AG09309 (cell line): Measurements from ENCODE around the gene RPAP3.
"Not testable (repeated sequence)": the region's sequence is repeated elsewhere in the genome, so short reads cannot be mapped to it uniquely, and the experiment has no call there.

ENCODE experiments used
- DNase-seq: peaks from one replicate; pipeline ENCODE4 v3.0.0-alpha.2; 2010; ENCODE audit warnings: low read depth
- H3K4me3 ChIP-seq: 2 replicates; pipeline ENCODE4 v1.5.1; 2011; ENCODE audit warnings: mild to moderate bottlenecking, low read depth, low read length, moderate library complexity; ENCODE audit not compliant: control insufficient read depth
- TF ChIP-seq, protein P1 (sequence below): IDR thresholded peaks from 2 replicates; pipeline ENCODE4 v1.5.1; 2011; ENCODE audit warnings: mild to moderate bottlenecking, low read depth, low read length, inconsistent platforms; ENCODE audit not compliant: insufficient read depth, control insufficient read depth; ENCODE audit errors: missing control alignments

RPAP3 gene

DNA sequence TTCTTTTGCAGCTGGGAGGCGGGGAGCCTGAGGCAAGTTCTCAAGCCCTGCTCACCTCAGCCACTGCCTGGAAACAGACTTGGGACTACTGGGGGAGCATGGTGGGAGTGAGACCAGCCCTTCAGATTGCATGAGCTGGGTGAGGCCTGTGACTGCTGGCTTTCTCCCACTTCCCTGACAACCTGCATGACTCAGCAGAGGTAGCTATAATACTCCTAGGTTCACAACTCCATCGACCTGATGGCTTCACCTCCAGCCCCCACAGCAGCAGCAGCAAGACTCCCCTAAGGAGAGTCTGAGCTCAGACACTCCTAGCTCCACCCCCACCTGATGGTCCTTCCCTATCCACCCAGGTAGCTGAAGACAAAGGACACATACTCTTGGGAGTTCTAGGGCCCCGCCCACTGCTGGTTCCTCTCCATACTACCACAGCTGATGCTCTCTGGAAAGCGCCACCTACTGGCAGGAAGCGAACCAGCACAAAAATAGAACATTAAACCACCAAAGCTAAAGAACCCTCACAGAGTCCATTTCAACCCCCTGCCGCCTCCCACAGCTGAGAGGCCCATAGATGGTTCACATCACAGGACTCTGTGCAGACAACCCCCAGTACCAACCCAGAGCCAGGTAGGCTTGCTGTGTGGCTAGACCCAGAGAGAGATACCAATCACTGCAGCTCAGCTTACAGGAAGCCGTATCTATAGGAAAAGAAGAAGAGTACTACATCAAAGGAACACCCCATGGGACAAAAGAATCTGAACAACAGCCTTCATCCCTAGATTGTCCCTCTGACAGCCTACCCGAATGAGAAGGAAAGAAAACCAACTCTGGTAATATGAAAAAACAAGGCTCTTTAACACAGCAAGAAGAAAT lies 68.7 kb downstream of the RPAP3 start:
- TF ChIP-seq, protein P1, sequence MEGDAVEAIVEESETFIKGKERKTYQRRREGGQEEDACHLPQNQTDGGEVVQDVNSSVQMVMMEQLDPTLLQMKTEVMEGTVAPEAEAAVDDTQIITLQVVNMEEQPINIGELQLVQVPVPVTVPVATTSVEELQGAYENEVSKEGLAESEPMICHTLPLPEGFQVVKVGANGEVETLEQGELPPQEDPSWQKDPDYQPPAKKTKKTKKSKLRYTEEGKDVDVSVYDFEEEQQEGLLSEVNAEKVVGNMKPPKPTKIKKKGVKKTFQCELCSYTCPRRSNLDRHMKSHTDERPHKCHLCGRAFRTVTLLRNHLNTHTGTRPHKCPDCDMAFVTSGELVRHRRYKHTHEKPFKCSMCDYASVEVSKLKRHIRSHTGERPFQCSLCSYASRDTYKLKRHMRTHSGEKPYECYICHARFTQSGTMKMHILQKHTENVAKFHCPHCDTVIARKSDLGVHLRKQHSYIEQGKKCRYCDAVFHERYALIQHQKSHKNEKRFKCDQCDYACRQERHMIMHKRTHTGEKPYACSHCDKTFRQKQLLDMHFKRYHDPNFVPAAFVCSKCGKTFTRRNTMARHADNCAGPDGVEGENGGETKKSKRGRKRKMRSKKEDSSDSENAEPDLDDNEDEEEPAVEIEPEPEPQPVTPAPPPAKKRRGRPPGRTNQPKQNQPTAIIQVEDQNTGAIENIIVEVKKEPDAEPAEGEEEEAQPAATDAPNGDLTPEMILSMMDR, result peak; percentile 55
- H3K4me3 ChIP-seq, result no peak overlapping the region
- DNase-seq, result no peak

GRCh38 chr12:47635770-47636169 lies 70.1 kb downstream of the RPAP3 start:
- not testable (repeated sequence) for H3K4me3 ChIP-seq, DNase-seq

DNA sequence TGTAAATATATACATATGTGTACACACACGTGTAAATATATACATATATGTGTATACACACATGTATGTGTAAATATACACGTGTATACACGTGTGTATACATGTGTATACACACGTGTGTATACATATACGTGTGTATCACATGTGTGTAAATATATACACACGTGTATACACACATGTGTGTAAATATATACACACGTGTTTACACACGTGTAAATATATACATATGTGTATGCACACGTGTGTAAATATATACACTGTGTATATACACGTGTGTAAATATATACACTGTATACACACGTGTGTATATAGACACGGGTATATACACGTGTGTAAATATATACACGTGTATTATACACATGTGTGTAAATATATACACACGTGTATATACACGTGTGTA lies 71.7 kb downstream of the RPAP3 start:
- H3K4me3 ChIP-seq, result no peak overlapping the region
- TF ChIP-seq, protein P1, result no peak
- DNase-seq, result no peak

DNA sequence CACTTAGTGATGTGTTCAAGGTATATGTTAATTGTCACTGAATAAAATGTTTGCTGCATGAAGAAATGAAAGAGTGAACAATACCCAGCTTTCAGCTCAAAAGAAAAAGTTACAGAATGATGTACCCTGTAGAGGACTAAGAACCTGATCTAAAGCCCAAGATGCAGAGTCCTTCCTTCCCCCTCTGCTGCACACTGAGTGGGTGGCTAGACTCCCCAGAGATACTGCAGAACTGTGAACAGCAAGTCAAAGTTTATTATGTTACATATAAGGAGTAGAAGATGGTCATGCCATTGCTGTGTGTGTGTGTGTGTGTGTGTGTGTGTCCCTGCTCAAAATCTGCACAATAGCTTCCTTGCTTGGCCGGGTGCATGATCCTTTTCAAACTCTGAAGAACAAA lies 83.9 kb downstream of the RPAP3 start:
- no peak for DNase-seq
- TF ChIP-seq, protein P1, result no peak
- no peak overlapping the region for H3K4me3 ChIP-seq

GRCh38 chr12:47617476-47617875 lies 88.4 kb downstream of the RPAP3 start:
- H3K4me3 ChIP-seq, result no peak overlapping the region
- TF ChIP-seq, protein P1, result no peak
- DNase-seq, result no peak

DNA sequence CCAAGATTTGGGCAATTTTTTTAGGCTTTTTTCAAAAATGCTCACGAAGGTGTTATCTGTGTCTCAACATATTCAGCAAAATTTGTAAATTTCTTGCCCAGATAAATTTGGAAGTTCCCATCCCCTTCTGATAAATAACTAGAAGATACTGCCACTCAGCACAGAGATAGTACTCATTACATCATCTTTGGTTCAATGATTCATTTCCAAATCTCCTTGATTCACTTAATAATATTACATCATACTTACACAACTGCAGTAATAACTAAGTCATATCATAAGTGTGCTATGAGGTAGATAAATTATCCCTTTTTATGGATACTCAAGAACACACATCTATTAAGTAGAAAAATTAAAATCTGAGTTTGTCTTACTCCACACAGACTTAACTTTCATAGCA lies 89.4 kb downstream of the RPAP3 start:
- DNase-seq, result no peak
- no peak overlapping the region for H3K4me3 ChIP-seq
- TF ChIP-seq, protein P1, result no peak

DNA sequence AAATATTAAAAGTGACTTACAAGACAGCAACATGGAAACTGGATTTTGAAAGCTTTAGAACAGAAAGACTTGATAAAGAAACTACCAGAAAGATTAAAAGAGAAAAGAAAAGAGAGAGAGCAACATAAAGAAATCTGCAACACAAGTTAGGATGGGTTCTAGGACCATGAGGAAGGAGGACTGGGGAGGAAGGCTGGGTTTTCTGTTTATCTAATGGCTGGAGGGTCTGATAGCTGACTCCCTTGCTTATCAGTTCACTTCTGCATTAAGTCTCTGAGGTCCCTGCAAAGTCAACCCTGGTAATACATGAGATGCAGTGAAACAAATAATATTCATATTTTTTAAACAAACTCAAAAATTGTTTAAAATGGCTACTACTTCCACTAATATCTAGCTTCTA lies 90.1 kb downstream of the RPAP3 start:
- TF ChIP-seq, protein P1, result no peak
- no peak for DNase-seq
- no peak overlapping the region for H3K4me3 ChIP-seq
